DMS53 (cell line): Measurements from ENCODE around the gene HDAC10.
"Not testable (repeated sequence)": the region's sequence is repeated elsewhere in the genome, so short reads cannot be mapped to it uniquely, and the experiment has no call there.

Source experiments
- DNase-seq: peaks from one replicate; lab custom pipeline; 2025; lab: John Stamatoyannopoulos, UW

The HDAC10 gene

GRCh38 chr22:50216684-50217520, 34.2 kb downstream of the HDAC10 start:
- no peak for DNase-seq

- no peak for DNase-seq
Observed at GRCh38 chr22:50216055-50216683, 34.9 kb downstream of the HDAC10 start.

- no peak for DNase-seq
Observed at GRCh38 chr22:50215297-50216054, 35.6 kb downstream of the HDAC10 start.

- DNase-seq, result no peak
Observed at GRCh38 chr22:50213263-50213662, 37.8 kb downstream of the HDAC10 start.

GRCh38 chr22:50211147-50211546, 39.9 kb downstream of the HDAC10 start:
- no peak for DNase-seq

- no peak for DNase-seq
Observed at GRCh38 chr22:50210378-50211139, 40.5 kb downstream of the HDAC10 start.

- DNase-seq, result peak; percentile 73
Observed at GRCh38 chr22:50209893-50210292, 41.2 kb downstream of the HDAC10 start.

GRCh38 chr22:50208939-50209892, 41.8 kb downstream of the HDAC10 start:
- DNase-seq, result peak; percentile 25

GRCh38 chr22:50208430-50208938, 42.6 kb downstream of the HDAC10 start:
- DNase-seq, result no peak

GRCh38 chr22:50207383-50208140, 43.5 kb downstream of the HDAC10 start:
- DNase-seq, result no peak

- peak; percentile 41 for DNase-seq
Observed at GRCh38 chr22:50206599-50206998, 44.5 kb downstream of the HDAC10 start.

- no peak for DNase-seq
Observed at GRCh38 chr22:50205781-50206569, 45.1 kb downstream of the HDAC10 start.

GRCh38 chr22:50204998-50205397, 46.1 kb downstream of the HDAC10 start:
- DNase-seq, result not testable (repeated sequence)

- DNase-seq, result no peak
Observed at GRCh38 chr22:50204571-50204970, 46.5 kb downstream of the HDAC10 start.

- no peak for DNase-seq
Observed at GRCh38 chr22:50203288-50203687, 47.8 kb downstream of the HDAC10 start.

- no peak for DNase-seq
Observed at GRCh38 chr22:50202130-50202666, 48.9 kb downstream of the HDAC10 start.

- DNase-seq, result peak; percentile 58
Observed at GRCh38 chr22:50201191-50202129, 49.6 kb downstream of the HDAC10 start.
